AG09309 (cell line): Measurements from ENCODE around the gene BCL11A.

Experiments used
- DNase-seq: peaks from one replicate; pipeline ENCODE4 v3.0.0-alpha.2; 2010; ENCODE audit warnings: low read depth
- H3K4me3 ChIP-seq: 2 replicates; pipeline ENCODE4 v1.5.1; 2011; ENCODE audit warnings: mild to moderate bottlenecking, low read depth, low read length, moderate library complexity; ENCODE audit not compliant: control insufficient read depth
- TF ChIP-seq, protein P1 (sequence below): IDR thresholded peaks from 2 replicates; pipeline ENCODE4 v1.5.1; 2011; ENCODE audit warnings: mild to moderate bottlenecking, low read depth, low read length, inconsistent platforms; ENCODE audit not compliant: insufficient read depth, control insufficient read depth; ENCODE audit errors: missing control alignments

The BCL11A gene

DNA sequence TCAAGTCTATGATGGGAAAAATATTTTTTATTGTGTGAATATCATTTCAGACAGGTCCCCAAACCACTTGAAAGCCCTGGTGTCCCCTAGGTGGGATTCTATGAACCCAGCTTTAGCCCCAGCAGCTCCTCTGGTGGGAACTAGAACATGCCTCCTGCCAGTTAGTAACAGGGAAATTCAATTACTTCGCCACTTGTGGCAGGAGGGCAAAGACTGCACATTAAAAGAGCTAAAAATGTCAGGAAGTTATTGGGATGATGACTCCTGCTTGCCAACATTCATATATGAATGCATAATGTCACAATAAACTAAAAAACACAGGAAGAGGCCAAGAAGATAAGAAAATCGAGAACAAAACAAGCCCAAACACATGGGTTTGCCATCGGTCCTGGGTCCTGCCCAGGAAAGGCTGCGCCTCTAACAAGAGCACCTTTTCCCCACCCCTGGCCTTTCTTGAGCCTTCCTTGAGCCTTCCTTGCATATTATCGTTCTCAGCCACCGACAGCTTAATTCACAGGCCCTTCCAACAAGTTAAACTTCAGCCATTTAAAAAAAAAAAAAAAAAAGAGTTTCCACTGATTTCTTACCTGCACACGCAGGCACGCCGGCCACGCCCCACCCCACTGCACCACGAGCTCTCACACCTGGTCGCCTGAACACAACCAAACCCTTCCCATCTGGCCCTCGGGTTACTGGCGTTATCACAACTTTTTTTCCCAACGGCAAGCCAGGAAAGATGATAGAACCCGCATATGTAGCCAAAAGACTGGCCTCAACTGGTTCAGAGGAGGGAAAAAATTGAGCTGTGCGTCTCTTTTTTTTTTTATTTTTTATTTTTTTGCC, 23.4 kb downstream of the BCL11A start:
- TF ChIP-seq, protein P1, sequence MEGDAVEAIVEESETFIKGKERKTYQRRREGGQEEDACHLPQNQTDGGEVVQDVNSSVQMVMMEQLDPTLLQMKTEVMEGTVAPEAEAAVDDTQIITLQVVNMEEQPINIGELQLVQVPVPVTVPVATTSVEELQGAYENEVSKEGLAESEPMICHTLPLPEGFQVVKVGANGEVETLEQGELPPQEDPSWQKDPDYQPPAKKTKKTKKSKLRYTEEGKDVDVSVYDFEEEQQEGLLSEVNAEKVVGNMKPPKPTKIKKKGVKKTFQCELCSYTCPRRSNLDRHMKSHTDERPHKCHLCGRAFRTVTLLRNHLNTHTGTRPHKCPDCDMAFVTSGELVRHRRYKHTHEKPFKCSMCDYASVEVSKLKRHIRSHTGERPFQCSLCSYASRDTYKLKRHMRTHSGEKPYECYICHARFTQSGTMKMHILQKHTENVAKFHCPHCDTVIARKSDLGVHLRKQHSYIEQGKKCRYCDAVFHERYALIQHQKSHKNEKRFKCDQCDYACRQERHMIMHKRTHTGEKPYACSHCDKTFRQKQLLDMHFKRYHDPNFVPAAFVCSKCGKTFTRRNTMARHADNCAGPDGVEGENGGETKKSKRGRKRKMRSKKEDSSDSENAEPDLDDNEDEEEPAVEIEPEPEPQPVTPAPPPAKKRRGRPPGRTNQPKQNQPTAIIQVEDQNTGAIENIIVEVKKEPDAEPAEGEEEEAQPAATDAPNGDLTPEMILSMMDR = no peak
- no peak overlapping the region for H3K4me3 ChIP-seq
- DNase-seq = no peak

DNA sequence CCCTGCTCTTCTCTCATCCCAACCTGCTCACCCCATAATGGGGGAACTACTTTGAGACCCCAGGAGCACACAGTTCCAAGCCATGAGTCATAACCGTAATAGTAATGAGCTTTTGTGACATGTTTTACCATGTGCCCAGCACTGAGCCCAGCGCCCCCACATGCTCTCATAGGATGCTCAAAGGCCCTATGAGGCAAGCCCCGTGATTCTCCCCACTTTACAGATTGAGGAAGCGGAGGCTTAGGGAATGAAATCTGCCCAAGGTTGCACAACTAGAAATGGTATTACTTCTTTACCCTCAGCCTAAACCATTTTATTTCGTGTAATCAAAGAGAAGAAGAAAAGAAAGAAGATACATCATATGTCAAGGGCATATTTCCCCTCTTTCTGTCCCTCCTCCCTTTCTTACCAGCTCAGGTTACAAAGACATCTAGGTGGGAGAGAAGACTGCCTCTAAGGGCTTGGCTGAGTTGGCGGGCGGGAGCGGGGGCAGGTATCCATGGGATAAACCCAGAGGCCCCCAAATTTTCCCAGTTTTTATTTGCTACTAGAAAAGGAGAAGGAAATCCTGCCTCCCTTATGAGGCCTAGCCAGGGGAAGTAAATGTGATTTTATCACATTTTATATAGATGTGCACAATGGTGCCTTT, 24.2 kb downstream of the BCL11A start:
- no peak overlapping the region for H3K4me3 ChIP-seq
- no peak for DNase-seq
- TF ChIP-seq, protein P1 = no peak

DNA sequence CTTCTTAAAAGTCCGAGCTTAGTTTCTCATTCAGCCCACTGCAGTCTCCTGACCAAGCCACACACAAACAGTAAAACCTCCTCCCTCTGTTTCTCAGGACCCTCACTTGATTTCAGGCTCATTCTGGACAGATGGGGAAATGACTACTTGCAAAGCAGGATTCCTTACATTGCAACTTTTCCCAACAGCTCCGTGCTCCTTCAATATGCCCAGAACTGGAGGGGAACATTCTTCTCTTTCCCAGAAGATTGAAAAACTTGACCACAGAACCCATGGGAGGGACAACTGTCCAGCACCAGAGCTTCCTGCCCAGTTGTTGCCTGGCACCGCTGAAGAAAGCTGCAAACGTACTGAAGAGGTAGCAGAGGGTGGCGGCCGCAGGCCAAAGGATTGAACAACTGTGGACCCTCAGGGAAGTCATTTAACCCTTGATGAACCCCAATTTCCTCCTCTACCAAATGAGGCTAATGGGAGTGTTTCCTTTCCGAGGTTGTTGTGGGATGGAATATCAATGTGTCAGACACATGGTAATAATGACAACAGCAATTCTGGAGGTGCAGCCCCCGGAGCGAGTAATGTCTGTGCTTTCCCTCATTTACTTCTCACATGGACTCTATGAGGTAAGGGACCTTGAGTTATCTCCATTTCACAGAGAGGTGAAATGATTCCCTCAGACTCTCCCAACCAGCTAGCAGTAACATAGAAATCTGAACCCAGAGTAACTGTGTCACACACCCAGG, 25.0 kb downstream of the BCL11A start:
- TF ChIP-seq, protein P1 = no peak
- no peak overlapping the region for H3K4me3 ChIP-seq
- DNase-seq = no peak

DNA sequence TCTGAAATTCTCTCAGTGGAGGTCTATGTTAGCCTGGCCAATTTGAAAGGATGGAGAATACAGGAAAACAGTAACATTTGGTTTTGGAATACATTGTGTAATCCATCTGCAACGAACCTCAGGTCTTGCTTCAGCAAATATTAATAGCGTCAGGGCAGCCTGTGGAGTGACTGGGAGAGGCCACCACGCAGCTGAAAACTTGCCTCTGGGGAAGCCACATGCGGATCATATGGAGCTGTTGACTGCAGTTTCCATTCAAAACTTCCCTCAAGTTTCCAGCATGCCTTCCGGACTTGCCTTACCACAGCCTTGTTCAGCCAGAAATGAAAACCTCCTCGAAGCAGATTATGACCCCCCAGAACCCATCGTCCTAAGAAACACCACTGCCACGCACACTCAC, 25.7 kb downstream of the BCL11A start:
- DNase-seq = peak; percentile 53
- no peak overlapping the region for H3K4me3 ChIP-seq
- TF ChIP-seq, protein P1 = no peak

DNA sequence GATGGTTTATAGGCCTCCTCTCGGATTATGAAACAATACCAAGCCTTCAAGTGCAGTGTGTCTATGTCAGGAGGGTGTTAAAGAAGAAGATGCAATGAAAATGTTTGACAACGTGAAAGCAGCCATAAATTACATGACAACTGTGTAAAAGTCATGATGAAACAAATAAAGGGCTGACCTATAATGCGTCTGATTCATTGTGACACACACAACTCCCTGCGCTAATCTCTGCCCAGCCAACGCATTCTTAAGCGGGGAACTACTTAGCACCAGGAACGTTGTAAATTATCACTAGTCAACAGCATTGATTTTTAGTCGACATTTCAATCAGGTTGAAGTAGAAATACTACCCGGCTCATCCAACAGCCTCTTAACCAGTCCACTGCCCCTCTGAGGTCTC, 26.8 kb downstream of the BCL11A start:
- TF ChIP-seq, protein P1 = no peak
- DNase-seq = no peak
- H3K4me3 ChIP-seq = no peak overlapping the region

DNA sequence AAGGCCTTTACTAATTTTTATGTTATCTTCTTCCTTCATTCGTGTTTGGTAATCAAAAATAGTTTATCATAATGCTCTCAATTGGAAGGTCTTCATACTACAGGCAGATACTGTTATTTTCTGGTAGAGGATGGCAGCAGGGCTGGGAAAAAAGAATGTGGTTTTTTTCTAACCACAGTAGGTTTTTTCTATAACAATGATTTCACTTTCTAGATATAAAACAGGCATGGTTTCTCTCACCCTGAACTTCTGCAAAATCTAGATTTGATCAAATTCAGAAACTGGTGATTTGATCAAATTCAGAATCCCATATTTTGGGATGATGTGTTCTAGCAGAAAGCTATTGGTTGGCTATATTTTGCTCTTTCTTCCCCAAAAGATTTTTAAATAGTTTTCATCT, 27.6 kb downstream of the BCL11A start:
- H3K4me3 ChIP-seq = no peak overlapping the region
- TF ChIP-seq, protein P1 = no peak
- no peak for DNase-seq
